Caco-2 (cell line): ENCODE measurements around the gene LHX8. TPM values are rescaled to one million over a fixed set of nuclear protein-coding genes. Genes with fewer than 3 reads are reported as not detected.

Experiments
- BruUV-seq: library from RNA; stranded (reverse); fragments of 400-500 nt; replicated peaks from 2 replicates; lab custom pipeline; 2021; lab: Mats Ljungman, UMichigan
- CTCF ChIA-PET: fragments of 300-600 bp; sonication (Branson Sonifier 250); formaldehyde crosslinking; loops from one replicate; lab custom pipeline; 2022; ENCODE audit warnings: antibody characterized with exemption; lab: Charles Lee
- POLR2A ChIA-PET: fragments of 300-600 bp; sonication (Branson Sonifier 250); formaldehyde crosslinking; loops from one replicate; lab custom pipeline; 2022; ENCODE audit warnings: antibody characterized with exemption; lab: Charles Lee
- DNase-seq, 2 experiments: peaks; one replicate each; pipeline versions ENCODE4 v3.0.0 to v3.0.0-alpha.2; 2020 to 2022
- H3K27me3 ChIP-seq: replicated peaks from 2 replicates; pipeline ENCODE4 v1.6.0; 2011; ENCODE audit warnings: low read length; ENCODE audit not compliant: control insufficient read depth, insufficient read depth
- H3K36me3 ChIP-seq: 2 replicates; pipeline ENCODE4 v1.5.1; 2011; ENCODE audit warnings: low read length; ENCODE audit not compliant: control insufficient read depth, insufficient read depth
- H3K4me1 ChIP-seq: fragments of 250-450 bp; sonication (Bioruptor Pico); 2 replicates; pipeline ENCODE4 v1.5.1; 2020; ENCODE audit warnings: mild to moderate bottlenecking
- H3K4me3 ChIP-seq: 2 replicates; pipeline ENCODE4 v1.5.1; 2011; ENCODE audit warnings: low read depth, mild to moderate bottlenecking, control low read depth, low read length
- H3K9me3 ChIP-seq: fragments of 250-450 bp; sonication (Bioruptor Pico); 2 replicates; pipeline ENCODE4 v1.5.1; 2020; ENCODE audit warnings: mild to moderate bottlenecking, moderate library complexity
- H3K27ac Mint-ChIP-seq: one replicate; pipeline ENCODE4 v1.8.0; 2022; ENCODE audit warnings: mixed read lengths; ENCODE audit not compliant: unreplicated experiment
- H3K27me3 Mint-ChIP-seq: one replicate; pipeline ENCODE4 v1.8.0; 2022; ENCODE audit warnings: mixed read lengths; ENCODE audit not compliant: insufficient read depth, unreplicated experiment
- H3K36me3 Mint-ChIP-seq: one replicate; pipeline ENCODE4 v1.8.0; 2022; ENCODE audit warnings: mild to moderate bottlenecking, mixed read lengths; ENCODE audit not compliant: insufficient read depth, unreplicated experiment
- H3K4me1 Mint-ChIP-seq: one replicate; pipeline ENCODE4 v1.8.0; 2022; ENCODE audit warnings: low read depth, mixed read lengths; ENCODE audit not compliant: unreplicated experiment
- H3K4me3 Mint-ChIP-seq: one replicate; pipeline ENCODE4 v1.8.0; 2022; ENCODE audit warnings: mild to moderate bottlenecking, moderate library complexity, mixed read lengths; ENCODE audit not compliant: unreplicated experiment
- H3K9me3 Mint-ChIP-seq: one replicate; pipeline ENCODE4 v1.8.0; 2022; ENCODE audit warnings: mixed read lengths; ENCODE audit not compliant: unreplicated experiment
- CTCF ChIP-seq, 2 experiments: fragments of 200-600 bp in 1 of 2; IDR thresholded peaks; 1 replicate in 1 of 2; 2 replicates in 1 of 2; pipeline versions ENCODE4 v1.5.1 to v1.8.0; 2011 to 2022; ENCODE audit warnings: antibody characterized with exemption in 1 of 2, control low read depth in 1 of 2, inconsistent platforms in 1 of 2, low read depth in 1 of 2, low read length in 1 of 2, mild to moderate bottlenecking in 1 of 2, moderate library complexity in 1 of 2; ENCODE audit not compliant: insufficient read depth in 1 of 2, severe bottlenecking in 1 of 2, unreplicated experiment in 1 of 2
- intact Hi-C: fragments of 100-400 bp; cut with micrococcal nuclease; formaldehyde crosslinking; loops from one replicate; pipeline ENCODE4 v1.10.0; 2022; ENCODE audit not compliant: unreplicated experiment
- total RNA-seq: library from RNA; stranded (reverse); gene quantifications from 2 replicates; pipeline ENCODE4 v1.2.3, GENCODE V29; 2022

The LHX8 gene
- total RNA-seq, 1 experiment from 2014 or later, result not detected

GRCh38 chr1:75188892-75189291 lies 54.7 kb downstream of the LHX8 start:
- H3K9me3 Mint-ChIP-seq, result no peaks in the 10 kb centered on the region
- H3K9me3 ChIP-seq, result no peaks in the 10 kb centered on the region
- peaks cover 22% of the 10 kb centered on the region for H3K27me3 Mint-ChIP-seq
- ChIA-PET POLR2A (no interaction called here), CTCF (no interaction called here)
- no peaks in the 10 kb centered on the region for H3K4me1 ChIP-seq
- H3K27ac Mint-ChIP-seq, result no peak overlapping the region
- intact Hi-C loops, result no loop called here
- H3K36me3 Mint-ChIP-seq, result no peaks in the 10 kb centered on the region
- no TSS peak for BruUV-seq
- H3K27me3 ChIP-seq, result no peaks in the 10 kb centered on the region
- no peak for TF ChIP-seq CTCF (IDR thresholded peaks at IDR 0.05; ENCODE audit: insufficient read depth in 1 of 2, low read depth in 1 of 2, low read length in 1 of 2, severe bottlenecking in 1 of 2, unreplicated experiment in 1 of 2)
- H3K36me3 ChIP-seq, result no peaks in the 10 kb centered on the region
- H3K4me3 Mint-ChIP-seq, result no peak overlapping the region
- no peaks in the 10 kb centered on the region for H3K4me1 Mint-ChIP-seq
- H3K4me3 ChIP-seq, result no peak overlapping the region
- DNase-seq, result no peak

GRCh38 chr1:75198163-75198562 lies 64.0 kb downstream of the LHX8 start:
- Mint-ChIP-seq H3K4me3 (no peak overlapping the region), H3K27ac (no peak overlapping the region), H3K9me3 (no peaks in the 10 kb centered on the region), H3K27me3 (peaks cover 11% of the 10 kb centered on the region), H3K36me3 (no peaks in the 10 kb centered on the region), H3K4me1 (no peaks in the 10 kb centered on the region)
- Histone ChIP-seq H3K36me3 (no peaks in the 10 kb centered on the region), H3K4me1 (no peaks in the 10 kb centered on the region), H3K9me3 (no peaks in the 10 kb centered on the region), H3K4me3 (no peak overlapping the region), H3K27me3 (no peaks in the 10 kb centered on the region)
- POLR2A ChIA-PET, result no interaction called here
- no TSS peak for BruUV-seq
- intact Hi-C loops, result no loop called here
- CTCF ChIA-PET, result no interaction called here
- no peak for TF ChIP-seq CTCF (IDR thresholded peaks at IDR 0.05; ENCODE audit: insufficient read depth in 1 of 2, low read depth in 1 of 2, low read length in 1 of 2, severe bottlenecking in 1 of 2, unreplicated experiment in 1 of 2)
- DNase-seq, result peak in 1 of 2 experiments; percentile 0

DNA sequence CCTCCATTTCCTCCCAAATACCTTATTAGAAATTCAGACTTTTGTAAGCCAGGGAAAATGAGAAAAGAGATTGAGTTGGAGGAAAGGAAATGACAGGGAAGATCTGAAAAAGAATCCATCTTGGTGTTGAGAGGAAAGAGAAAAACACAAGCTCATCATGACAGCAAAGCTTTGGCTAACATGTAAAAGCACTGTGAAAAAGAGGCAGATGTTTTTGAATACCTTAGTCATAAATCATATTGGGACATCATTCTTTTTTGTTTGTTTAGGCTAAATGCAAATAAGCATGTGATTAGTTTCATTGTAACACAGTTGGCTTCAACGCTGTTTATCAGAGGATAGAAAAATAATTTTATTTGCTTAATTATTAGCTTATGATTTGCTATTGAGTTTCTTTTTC lies 64.6 kb downstream of the LHX8 start:
- H3K4me3 Mint-ChIP-seq, result no peak overlapping the region
- no peaks in the 10 kb centered on the region for H3K4me1 ChIP-seq
- H3K9me3 Mint-ChIP-seq, result no peaks in the 10 kb centered on the region
- H3K4me3 ChIP-seq, result no peak overlapping the region
- DNase-seq, result no peak
- H3K27me3 ChIP-seq, result no peaks in the 10 kb centered on the region
- no peak overlapping the region for H3K27ac Mint-ChIP-seq
- intact Hi-C loops, result no loop called here
- no peaks in the 10 kb centered on the region for H3K36me3 Mint-ChIP-seq
- peaks cover 6% of the 10 kb centered on the region for H3K27me3 Mint-ChIP-seq
- no peaks in the 10 kb centered on the region for H3K36me3 ChIP-seq
- ChIA-PET CTCF (no interaction called here), POLR2A (no interaction called here)
- no TSS peak for BruUV-seq
- no peaks in the 10 kb centered on the region for H3K9me3 ChIP-seq
- TF ChIP-seq CTCF (IDR thresholded peaks at IDR 0.05; ENCODE audit: insufficient read depth in 1 of 2, low read depth in 1 of 2, low read length in 1 of 2, severe bottlenecking in 1 of 2, unreplicated experiment in 1 of 2), result no peak
- no peaks in the 10 kb centered on the region for H3K4me1 Mint-ChIP-seq
